RKO (cell line): ENCODE results near the gene DNAJC7.
A peak's percentile ranks its signal among the peaks of the same experiment; 100 is the strongest.

Source experiments
- DNase-seq: peaks from one replicate; pipeline ENCODE4 v3.0.0-alpha.2; 2016; ENCODE audit warnings: low spot score

DNAJC7 gene

GRCh38 chr17:42016941-42017865 lies at the start of gene DNAJC7:
DNAJC7 (minus strand) TSS chr17:42017439; CDS start chr17:42017416, 23 bp downstream.
- DNase-seq: peak; percentile 94

GRCh38 chr17:42065201-42065600 lies 48.0 kb upstream of the DNAJC7 start:
- DNase-seq: no peak

- DNase-seq: no peak
These were observed 45.4 kb upstream of the DNAJC7 start for GRCh38 chr17:42062681-42063080.

- no peak for DNase-seq
These were observed 44.6 kb upstream of the DNAJC7 start for GRCh38 chr17:42061646-42062487.

- no peak for DNase-seq
These were observed 43.0 kb upstream of the DNAJC7 start for GRCh38 chr17:42060231-42060630.

GRCh38 chr17:42059815-42060214 lies 42.6 kb upstream of the DNAJC7 start:
- DNase-seq: no peak

- DNase-seq: no peak
These were observed 40.8 kb upstream of the DNAJC7 start for GRCh38 chr17:42058063-42058462.

GRCh38 chr17:42056635-42057034 lies 39.4 kb upstream of the DNAJC7 start:
- no peak for DNase-seq

GRCh38 chr17:42055496-42055895 lies 38.3 kb upstream of the DNAJC7 start:
- DNase-seq: peak; percentile 65

GRCh38 chr17:42055027-42055426 lies 37.8 kb upstream of the DNAJC7 start:
- no peak for DNase-seq

- DNase-seq: no peak
These were observed 36.7 kb upstream of the DNAJC7 start for GRCh38 chr17:42053731-42054500.

GRCh38 chr17:42052346-42052877 lies 35.2 kb upstream of the DNAJC7 start:
- no peak for DNase-seq

GRCh38 chr17:42051645-42052044 lies 34.4 kb upstream of the DNAJC7 start:
- no peak for DNase-seq

GRCh38 chr17:42051013-42051400 lies 33.8 kb upstream of the DNAJC7 start:
- no peak for DNase-seq

GRCh38 chr17:42050393-42051012 lies 33.3 kb upstream of the DNAJC7 start, which contains the start of gene C17orf113:
C17orf113 (minus strand) TSS chr17:42050601; CDS start chr17:42043376, 7,225 bp downstream.
- DNase-seq: no peak

- DNase-seq: no peak
These were observed 32.7 kb upstream of the DNAJC7 start for GRCh38 chr17:42049834-42050392.

- DNase-seq: no peak
These were observed 30.1 kb upstream of the DNAJC7 start for GRCh38 chr17:42047343-42047742.

GRCh38 chr17:42045719-42046118 lies 28.5 kb upstream of the DNAJC7 start:
- DNase-seq: no peak

GRCh38 chr17:42042598-42043319 lies 25.5 kb upstream of the DNAJC7 start:
- DNase-seq: no peak

- no peak for DNase-seq
These were observed 24.4 kb upstream of the DNAJC7 start for GRCh38 chr17:42041619-42042018.
